NCI-H146 (cell line): ENCODE data around the gene CLIC6.

Experiments used
- DNase-seq: peaks from one replicate; lab custom pipeline; 2025; lab: John Stamatoyannopoulos, UW

CLIC6 gene

DNA sequence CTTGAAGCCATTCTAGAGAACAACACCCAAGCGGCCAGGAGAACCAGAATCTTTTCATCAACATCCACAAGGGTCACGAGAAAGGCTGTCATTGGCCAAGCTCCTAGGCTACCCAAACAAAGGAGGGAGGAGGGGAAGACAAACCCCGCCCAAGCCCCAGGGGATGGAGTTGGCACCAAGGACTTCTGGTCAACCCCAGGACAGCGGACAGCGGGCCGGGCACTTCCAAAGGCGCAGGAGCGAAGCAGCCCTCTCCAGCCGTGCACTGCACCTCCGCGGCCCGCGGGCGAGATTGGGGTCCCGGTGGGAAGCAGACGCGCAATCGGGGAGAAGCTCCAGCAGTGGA lies at the start of gene CLIC6:
Gene CLIC6, plus strand, starts transcription at position 192 of the 346 bp plus-strand sequence. CDS start 395 bp downstream, outside the sequence.
- DNase-seq = no peak

DNA sequence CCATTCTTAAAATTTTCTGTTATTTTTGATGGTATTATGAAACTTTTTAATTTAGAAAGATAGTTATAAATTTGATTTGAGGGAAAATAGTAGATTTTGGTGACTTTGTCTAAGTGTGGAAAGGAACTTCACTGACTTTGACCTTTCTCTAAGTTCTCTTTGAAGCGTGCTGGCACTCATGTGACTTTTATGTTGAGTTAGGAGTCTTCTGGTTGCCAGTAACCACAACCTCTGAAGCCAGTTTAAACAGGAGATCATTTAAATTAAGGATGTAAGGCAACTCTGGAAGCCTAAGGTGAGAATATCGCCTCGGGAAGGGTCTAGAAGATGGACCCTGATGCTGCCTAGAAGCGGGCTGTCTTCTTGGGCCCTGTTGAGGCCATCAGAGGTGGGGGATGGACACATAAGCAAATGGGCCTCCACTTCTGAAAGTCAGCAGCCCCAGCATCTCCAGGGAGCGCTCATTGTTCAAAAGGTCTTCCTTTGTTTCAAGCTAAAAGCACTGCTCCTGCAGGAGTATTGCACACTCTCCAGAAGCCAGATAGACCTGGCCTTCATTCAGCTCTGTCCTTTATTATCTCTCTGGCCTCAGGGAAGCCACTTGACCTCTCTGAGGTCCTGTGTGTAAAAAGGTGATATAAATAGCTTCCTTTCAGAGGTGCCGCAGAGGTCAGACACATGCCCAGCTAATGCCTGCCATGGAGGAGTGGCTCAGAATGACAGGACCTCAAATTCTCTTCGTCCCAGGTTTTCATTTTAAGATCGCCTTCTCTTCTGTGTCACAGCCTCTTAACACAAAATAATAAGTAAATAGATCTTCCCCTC lies 48.7 kb upstream of the CLIC6 start:
- peak; percentile 67 for DNase-seq

DNA sequence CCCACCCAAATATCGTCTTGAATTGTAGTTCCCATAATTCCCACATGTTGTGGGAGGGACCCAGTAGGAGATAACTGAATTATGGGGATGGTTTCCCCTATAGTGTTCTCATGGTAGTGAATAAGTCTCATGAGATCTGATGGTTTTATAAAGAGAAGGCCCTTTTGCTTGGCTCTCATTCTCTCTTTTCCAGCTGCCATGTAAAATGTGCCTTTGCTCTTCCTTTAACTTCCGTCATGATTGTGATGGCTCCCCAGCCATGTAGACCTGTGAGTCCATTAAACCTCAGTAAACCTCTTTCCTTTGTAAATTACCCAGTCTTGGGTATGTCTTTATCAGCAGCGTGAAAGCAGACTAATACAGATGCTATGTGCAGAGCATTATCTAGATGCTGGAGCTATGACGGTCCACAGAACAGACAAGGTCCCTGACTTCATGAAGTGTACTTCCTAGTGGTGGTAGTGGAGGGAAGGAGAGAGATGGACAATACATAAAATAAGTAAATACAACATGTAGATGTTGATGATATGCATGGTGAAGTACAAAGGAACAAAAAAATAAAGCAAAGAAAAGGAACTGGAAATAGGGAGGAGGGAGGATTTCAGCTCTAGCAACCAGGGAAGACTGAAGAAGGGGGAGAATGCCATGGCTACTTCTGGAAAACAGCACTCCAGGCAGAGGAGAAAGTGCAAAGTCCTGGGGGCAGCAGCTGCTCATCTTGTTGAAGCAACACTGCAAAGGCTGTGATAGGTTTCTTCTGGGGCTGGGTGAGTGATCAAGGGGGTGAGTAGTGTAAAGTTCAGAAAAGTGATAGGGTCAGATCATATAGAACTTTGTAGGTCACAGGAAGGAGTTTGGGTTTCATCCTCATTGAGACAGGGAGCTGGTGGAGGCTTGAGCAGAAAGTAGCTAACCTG lies 47.1 kb upstream of the CLIC6 start:
- DNase-seq = no peak

DNA sequence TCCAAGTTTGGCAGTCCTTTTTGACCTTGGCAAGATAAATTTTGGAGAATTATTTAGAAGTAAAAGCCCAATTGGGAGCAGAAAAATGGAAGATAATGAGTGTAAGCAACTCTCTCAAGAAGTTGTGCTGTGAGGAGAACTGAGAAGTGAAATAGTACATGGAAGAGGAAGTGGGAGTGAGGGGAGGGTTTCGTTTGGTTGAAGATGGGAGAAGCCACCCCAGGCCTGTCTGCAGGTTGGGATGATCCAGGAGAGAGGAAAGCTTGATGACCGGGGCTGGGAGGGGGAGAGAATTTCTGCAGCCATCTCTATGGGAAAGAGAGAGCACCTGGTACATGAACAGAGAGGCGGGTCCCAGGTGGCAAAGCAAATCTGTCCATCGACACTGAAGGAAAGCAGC lies 45.3 kb upstream of the CLIC6 start:
- DNase-seq = no peak

DNA sequence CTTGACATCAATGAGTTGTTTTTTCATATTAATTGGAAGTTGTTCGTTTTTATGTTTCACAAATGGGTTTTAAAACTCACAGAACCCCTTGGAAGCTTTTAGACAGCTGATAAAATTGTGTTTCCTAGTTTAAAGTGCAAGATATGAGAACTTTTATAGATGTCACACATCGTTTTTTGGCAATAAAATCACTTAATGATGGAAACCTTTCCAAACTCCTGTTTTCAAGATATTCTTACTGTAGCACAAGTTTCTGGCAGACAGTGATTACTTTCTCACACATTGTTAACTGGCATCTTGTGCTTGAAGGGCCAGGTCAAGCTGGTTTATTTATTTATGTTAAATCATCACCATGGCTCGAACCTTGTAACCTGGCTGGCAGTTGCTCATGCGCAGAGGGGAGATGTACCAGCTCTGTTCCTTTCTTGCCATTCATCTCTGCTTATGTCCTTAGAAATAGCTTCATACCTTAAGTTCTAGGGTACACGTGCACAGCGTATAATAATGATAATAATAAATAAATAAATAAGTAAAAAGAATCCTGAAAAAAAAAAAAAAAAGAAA lies 43.7 kb upstream of the CLIC6 start:
- no peak for DNase-seq

DNA sequence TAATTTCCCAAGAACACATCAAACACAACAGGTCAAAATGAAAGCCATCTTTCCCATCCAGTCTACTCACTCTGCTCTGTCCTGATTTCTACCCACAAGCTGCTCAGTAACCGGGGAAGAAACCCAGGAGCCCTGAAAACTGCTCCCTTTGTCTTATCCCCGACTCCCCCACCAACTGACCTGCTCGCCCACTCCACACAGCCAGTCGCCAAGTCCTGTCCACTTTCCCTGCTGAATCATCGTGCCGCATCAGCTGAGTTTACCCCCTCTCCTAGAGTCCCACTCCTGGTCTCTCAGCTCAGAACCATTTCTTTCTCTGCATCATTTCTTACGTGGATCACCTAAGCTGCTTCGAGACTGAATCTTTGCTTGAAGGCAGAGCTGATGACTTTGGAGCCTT lies 42.7 kb upstream of the CLIC6 start:
- no peak for DNase-seq

DNA sequence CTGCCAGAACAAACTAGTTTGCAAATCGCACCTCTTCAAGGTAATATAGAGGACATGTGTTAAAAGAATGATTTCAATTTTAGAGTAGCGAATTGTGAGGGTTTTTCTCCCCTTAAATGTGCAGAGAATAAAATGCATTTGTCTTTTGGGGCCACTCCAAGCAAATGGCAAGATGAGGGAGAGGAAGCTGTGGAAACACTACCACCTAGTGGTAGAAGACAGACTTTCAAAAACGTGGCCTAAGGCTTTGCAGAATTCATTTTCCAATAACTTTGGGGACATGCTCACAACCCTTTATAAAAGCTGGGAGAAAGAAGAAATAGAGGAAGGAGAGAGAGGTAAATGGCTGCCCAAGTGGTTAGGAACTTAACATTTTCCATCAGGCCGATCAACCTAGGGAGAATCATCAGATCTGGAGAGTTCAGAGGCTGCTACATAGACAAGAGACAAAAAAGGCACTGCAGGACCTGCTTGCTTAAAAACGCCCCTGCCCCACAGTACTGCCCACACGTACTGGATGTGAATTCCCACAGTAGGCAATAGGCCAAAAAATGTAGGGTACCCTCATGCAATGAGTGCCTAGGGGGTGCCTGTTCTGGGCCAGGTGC lies 38.2 kb upstream of the CLIC6 start:
- DNase-seq = peak; percentile 46

DNA sequence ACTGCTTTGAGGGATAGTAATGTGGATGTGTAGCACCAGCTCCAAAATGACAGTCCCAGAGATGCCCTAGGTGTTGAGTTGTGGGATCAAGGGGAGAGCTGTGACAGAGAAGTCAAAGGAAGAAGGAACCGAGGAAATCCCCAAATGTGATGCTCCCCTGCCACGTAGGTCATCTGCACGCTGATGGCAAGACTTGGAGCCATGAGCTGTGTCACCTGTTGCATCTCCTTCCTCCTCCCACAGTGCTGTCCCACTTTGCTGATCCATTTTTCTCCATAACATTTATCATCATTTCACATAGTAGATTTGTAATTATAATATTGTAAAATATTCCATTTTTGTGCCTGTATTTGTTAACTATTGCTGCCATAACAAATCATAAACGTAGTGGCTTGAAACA lies 36.3 kb upstream of the CLIC6 start:
- no peak for DNase-seq

DNA sequence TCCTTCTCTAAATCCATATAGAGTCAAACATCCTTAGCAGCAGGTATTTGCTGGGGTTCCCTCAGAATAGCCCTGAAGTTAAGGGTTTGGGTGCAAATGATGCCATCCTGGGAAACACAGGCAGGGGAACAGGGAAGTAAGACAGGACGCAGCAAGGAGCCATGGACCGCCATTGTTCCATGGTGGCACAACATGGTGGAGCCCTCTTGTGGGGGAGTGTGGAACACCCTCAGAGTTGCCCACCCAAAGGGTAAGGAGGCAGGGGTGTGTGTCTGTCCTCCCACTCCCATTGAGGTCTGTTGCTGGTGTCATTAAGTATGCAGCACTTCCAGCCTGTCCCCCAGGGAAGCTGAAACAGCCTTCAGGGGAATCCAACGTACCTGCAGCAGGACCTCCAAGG lies 33.5 kb upstream of the CLIC6 start:
- DNase-seq = peak; percentile 5

DNA sequence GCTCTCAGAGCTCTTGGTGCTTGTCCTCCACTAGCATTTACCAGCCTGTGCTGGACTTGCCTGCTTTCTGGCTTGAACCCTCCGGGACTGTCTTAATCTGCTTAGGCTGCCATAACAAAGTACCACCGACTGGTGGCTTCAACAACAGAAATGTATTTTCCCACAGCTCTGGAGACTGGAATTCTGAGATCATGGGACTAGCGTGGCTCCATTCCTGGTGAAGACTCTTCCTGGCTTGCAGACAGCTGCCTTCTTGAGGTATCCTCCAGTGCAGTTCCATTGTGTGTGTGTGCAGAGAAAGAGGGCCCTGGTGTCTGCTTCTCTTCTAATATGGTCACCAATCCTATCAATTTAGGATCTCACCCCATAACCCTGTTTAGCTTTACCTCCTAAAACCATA lies 31.8 kb upstream of the CLIC6 start:
- DNase-seq = no peak

DNA sequence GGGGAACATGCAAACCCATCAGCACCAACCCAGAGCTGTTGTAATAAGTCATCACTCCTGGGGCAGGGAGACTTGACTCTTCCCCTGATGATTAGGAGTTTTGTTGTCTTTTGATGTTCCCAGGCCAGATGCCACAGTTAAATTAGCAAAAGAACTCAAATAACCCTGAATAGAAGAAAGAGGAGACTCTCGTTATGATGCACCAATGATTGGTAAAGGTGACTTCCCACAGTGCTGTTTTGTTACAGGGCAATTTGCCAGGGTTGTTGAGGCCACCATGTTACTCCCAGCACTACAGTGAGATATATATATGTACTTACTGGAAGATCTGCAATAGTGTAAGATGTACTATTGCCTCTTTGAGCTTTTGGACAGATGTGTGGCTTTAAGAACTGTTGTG lies 29.5 kb upstream of the CLIC6 start:
- peak; percentile 1 for DNase-seq

DNA sequence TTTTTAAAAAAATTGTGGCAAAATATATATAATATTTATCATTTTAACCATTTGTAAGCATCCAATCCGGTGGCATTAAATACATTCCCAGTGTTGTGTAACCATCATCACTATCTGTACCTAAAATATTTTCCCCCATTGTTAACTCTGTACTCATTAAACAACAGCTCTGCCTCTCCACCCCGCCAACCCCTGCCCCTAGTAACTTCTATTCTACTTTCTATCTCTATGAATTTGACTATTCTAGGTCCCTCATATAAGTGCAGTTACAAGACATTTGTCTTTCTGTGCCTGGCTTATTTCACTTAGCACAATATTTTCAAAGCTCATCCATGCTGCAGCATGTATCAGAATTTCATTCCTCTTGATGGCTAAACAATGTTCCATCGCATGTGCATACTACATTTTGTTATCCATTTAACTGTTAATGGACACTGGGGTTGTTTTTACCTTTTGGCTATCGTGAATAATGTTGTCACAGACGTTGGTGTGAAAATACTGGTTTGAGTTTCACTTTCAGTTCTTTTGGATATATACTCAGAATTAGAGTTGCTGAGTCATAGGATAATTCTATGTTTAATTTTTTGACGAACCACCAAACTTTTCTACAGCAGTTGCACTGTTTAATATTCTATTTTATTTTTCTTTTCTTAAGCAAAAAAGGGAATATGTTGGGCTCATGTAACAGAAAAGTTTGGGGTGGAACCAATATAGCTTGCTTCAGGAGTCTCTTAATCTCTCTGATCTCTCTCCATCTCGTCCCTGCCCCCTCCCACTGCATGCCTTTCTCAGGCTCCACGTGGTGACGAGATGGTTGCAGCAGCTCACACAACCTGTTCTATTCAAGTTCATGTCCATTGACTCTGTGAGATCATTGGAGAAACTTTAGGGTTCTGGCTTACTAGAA lies 28.7 kb upstream of the CLIC6 start:
- no peak for DNase-seq

DNA sequence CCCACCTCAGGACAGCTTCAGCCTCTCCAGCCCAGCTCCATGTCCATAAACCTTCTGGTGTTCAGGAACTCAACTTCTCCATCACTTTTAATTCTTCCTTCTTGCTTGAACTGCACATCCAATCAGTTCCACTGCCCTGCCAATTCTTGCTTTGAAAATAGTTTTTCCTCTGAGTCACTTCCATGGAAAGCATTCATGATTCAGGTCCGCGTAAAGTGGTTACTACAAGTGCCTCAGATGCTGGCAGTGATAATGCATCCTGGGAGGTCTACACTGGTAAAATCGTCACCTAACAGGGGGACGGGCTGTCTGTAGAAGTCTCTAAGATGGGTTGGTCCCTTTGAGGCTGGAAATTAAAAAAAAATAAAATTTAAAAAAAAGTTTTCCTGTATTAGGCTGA lies 27.9 kb upstream of the CLIC6 start:
- no peak for DNase-seq

DNA sequence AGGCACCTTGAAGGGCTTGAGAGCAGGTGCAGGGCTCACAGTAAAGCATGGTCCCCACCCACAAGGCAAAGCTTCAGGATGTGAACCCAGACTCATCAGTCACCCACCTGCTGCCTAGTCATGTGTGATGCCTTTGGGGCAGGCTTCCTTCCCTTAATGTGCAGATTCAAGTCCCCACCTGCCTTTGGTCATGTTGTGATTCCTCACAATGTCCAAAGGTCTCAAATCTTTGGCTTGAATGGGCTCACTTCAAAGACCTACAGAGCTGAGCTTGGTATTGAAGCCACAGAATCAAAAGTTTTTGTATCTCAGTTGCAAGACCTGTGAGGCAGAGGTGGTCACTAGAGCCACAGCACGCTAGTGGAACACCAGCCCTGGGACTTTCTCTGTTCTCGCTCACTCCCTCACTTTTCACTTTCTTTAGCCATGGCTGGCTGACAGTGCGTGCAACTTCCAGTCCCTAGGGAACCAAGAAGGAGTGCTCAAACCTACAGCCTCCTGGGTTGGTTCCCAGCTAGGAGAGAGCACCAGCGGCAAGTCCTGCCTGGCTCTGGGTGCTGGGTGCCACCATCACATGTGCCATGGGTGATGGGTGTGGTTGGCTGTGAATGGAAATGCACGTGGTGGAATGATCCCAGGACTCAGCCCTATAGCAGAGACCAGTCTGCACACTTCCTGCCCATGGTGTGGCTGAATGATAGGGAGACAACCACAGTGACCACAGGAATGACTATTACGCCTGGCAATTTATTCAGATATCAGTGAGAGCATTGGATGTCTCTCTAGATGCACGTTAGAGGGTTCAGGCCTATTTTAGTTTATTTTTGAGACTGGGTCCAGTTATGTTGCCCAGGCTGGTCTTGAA lies 26.4 kb upstream of the CLIC6 start:
- peak; percentile 8 for DNase-seq

DNA sequence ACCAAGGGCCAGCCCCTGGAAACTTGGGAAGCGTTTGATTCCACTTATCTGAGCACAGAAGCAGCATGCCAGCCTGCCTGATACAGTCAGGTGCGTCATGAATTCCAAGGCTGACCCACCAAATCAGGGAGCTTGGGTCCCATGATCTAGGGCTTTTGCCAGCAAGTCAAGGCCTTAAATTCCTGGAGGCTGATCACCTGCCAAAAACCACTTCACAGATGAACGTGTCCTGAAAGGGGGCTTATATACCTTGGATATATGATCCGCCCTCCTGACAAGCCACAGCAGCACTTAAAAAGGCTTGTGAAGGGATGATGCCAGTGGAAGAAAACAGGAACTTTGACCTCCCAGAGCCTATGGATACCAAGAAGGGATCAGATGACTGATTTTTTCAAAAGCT lies 24.0 kb upstream of the CLIC6 start:
- no peak for DNase-seq

DNA sequence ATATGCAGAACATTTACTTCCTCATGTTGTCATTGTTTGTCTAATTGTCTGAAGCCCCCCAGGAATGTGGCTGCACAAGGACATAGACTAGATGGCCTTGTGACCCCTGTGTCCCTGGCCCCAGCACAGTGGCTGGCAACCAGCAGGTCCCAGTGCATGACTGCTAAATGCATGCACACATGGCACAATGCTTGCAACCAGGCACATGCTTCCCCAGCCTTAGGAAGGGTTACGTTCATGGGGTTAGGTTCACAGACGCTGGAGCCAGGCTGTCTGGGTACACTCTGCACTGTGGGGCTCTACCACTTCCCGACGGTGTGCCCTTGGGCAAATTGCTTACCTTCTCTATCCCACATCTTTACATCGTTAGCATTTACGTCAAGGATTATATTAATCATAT lies 21.2 kb upstream of the CLIC6 start:
- DNase-seq = no peak

DNA sequence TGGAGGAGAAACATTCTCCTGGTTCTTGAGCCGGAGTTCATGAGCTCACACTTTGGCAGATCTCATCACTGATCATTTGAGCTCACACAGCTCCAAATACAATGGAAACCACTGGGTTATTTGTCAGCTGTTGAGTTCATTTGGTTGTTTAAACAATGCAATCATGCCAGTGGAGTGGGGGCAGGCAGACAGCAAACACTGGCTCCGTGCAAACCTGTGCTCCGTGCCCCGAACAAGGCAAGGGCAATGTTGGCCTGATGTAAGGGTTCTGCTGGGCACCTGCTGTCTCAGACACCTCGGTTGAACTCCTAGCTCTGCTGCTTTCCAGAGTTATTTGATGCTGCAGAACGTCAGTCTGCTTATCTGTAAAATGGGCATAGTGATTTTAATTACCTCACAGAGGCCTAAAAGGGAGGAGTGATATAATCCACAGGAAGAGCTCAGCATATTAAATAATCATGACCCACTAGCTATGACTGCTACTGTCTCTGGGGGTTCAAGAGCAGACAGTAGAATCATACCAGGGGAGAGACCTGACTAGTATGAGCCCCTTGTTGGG lies 20.0 kb upstream of the CLIC6 start:
- peak; percentile 60 for DNase-seq

DNA sequence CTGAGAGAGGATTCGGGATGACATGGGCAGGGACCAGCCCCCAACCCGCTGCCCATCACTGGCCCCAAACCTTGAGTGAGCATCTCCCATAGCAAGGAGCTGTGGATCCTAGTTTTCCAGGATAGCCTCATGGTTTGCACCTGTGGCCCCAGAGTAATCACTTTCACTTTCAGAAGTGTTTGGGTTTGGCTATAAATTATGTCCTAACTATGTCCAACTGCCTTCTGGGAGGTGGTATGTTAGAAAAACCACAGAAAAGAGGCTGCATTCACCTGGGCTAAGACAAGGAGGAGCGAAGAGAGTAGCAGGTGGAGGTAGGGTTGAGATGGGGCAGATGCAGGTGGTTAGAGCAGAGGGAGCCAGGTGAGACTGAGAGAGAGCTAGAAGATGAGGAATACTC lies 19.4 kb upstream of the CLIC6 start:
- DNase-seq = no peak

DNA sequence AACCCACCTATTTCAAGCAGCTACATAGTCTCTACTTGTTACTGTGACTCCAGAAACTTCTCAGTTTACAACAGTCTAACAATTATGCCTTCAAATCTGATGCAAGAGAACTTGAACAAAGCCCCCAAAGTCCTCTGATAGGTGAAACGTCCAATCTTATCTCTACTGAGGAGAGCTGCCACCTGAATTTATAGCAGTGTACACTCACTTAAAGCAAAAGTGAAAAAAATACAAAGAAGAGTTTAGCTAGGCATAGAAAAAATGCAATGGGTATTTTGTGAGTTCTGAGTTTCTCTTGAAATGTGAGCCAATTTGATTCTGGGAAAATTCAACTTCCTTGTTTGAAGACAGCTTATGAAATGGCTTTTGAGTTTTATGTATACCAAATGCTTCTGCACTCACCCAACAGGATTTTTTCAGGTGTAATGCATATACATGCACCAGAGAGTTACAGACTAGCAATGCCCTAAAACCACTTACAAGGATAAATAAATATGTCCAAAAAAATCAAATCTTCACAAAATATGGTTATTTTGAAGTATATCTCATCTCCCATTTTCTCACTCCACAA lies 17.8 kb upstream of the CLIC6 start:
- DNase-seq = no peak

DNA sequence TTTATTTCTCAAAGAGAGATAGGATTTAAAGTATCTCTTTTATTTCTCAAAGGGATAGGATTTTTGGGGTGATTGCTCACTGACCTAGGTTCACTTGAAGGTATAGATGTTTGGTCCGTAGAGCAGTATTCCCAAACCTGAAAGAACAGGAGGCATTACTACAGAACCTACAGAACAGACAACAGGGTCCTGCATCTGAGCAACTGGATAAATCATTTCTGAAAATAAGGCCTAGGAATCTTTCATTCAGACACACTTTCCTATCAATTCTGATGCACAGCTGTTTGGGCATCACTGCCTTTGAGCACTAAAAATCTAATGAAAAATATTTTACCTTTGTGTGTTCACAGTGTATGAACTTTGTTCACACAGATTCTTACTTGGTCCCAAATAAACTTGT lies 17.2 kb upstream of the CLIC6 start:
- DNase-seq = no peak
